ENCODE data around the gene EXOC6B.

Gene EXOC6B

GRCh38 chr2:72415241-72415661 lies 410.6 kb downstream of the EXOC6B start:
- H3K27ac ChIP-seq: no peak overlapping the region
- TF ChIP-seq, protein P1, sequence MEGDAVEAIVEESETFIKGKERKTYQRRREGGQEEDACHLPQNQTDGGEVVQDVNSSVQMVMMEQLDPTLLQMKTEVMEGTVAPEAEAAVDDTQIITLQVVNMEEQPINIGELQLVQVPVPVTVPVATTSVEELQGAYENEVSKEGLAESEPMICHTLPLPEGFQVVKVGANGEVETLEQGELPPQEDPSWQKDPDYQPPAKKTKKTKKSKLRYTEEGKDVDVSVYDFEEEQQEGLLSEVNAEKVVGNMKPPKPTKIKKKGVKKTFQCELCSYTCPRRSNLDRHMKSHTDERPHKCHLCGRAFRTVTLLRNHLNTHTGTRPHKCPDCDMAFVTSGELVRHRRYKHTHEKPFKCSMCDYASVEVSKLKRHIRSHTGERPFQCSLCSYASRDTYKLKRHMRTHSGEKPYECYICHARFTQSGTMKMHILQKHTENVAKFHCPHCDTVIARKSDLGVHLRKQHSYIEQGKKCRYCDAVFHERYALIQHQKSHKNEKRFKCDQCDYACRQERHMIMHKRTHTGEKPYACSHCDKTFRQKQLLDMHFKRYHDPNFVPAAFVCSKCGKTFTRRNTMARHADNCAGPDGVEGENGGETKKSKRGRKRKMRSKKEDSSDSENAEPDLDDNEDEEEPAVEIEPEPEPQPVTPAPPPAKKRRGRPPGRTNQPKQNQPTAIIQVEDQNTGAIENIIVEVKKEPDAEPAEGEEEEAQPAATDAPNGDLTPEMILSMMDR (conservative IDR thresholded peaks at IDR 0.05): no peak

GRCh38 chr2:72414137-72414760 lies 411.6 kb downstream of the EXOC6B start:
- H3K27ac ChIP-seq: no peak overlapping the region
- TF ChIP-seq, protein P1 (conservative IDR thresholded peaks at IDR 0.05): no peak

DNA sequence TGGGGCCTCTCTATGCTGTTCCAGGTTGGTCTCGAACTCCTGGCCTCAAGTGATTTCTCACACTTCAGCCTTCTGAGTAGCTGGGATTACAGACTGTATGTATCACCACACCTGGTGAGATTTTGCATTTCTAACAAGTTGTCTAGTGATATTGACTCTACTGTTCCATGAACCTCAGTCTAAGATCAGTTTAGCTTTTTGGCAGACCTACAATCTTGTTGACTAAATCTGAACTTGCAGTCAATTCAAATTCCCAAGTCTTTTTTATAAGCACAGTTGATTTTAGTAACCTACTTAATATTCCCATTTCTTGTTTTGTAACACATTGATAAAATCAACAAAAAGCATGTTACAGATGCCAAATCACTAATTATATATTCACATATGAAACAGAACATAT lies 412.1 kb downstream of the EXOC6B start:
- TF ChIP-seq, protein P1 (conservative IDR thresholded peaks at IDR 0.05): no peak
- no peak overlapping the region for H3K27ac ChIP-seq

DNA sequence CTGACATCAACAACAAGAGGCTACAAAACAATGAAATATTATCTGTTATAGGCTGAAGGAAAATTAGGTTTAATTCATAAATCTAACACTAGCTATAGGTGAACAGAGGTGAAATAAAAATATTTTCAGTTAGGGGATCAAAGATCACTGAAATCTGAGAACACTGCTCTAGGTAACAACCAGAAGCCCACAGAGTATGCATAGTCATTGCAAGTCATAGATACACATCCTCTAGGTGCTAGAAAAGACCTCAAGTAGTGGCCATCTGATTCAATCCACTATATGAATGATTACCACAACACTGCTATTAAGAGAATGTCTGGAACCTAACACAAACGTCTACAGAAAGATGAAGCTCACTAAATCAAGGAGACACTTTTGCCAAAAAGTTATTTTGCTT lies 413.6 kb downstream of the EXOC6B start:
- no peak overlapping the region for H3K27ac ChIP-seq
- TF ChIP-seq, protein P1 (conservative IDR thresholded peaks at IDR 0.05): no peak

DNA sequence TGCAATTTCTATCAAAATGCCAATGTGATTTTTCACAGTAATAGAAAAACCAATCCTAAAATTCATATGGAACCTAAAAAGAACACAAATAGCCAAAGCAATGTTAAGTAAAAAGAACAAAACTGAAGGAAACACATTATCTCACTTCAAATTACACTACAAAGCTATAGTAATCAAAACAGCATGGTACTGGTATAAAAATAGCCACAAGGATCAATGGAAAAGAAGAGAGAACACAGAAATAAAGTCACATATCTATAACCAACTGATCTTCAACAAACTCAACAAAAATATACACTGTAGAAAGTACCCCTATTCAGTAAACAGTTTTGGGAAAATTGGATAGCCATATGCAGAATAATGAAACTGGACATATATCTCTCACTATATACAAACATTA lies 426.0 kb downstream of the EXOC6B start:
- TF ChIP-seq, protein P1 (conservative IDR thresholded peaks at IDR 0.05): no peak
- H3K27ac ChIP-seq: no peak overlapping the region

DNA sequence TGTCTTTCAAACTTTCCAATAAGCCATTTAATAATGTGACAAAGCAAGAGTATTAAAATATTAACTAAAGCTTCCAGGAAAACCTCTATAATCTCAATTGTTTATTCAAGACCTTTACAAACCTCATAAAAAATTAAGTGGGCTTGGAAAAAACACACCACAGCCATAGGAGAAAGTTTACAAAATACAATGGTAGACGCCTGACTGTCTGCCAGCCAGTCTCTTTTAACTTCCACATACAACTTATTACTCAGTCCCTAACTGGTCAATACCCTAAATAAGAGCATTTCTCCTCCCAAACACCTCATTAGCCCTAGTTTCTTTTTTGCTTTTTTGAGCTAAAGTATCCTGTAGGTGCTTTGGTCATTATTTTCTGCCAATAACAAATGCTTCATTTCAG lies 430.7 kb downstream of the EXOC6B start:
- TF ChIP-seq, protein P1 (conservative IDR thresholded peaks at IDR 0.05): no peak
- no peak overlapping the region for H3K27ac ChIP-seq

DNA sequence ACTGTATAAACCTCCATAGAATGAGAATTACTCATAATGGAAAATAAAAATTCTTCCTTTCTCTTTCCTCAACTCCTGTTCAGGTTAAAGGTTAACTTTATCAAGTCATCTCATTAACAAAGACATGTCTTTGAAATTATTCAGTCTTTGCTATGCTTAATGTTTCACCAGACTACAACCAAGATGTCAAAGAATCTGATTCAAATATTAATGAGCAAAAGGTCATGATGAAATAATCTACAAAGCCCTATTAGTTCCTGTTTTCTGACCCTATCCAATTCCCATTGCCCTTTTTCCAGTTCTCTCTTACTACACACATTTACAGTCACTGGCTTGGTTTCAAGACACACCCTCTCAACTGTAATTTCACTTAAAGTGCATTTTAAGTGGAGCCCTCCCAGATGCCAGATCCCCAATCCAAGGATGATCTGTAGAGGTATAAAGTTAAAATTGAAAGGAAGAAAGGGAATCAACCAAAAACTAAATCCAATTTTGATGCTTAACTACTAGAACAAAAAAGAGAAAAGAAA lies 431.2 kb downstream of the EXOC6B start:
- TF ChIP-seq, protein P1 (conservative IDR thresholded peaks at IDR 0.05): no peak
- no peak overlapping the region for H3K27ac ChIP-seq

Measured in VCaP (cell line).